ENCODE results near the gene PHLPP1.

- TF ChIP-seq CTCF (IDR thresholded peaks at IDR 0.05) (no peak), POLR2A (IDR thresholded peaks at IDR 0.05) (no peak), POLR2AphosphoS5 (IDR thresholded peaks at IDR 0.05) (no peak), EP300 (IDR thresholded peaks at IDR 0.05) (no peak)
These were observed 87.2 kb downstream of the PHLPP1 start for GRCh38 chr18:62802523-62802922.

All from suprapubic skin (tissue), 4 donors.